ENCODE measurements around the gene STAB1. TPM values are rescaled to one million over a fixed set of nuclear protein-coding genes. Genes with fewer than 3 reads are reported as not detected.

Gene STAB1
- total and polyA plus RNA-seq, 10 of the 15 experiments (the other 5 are each of a cell fraction or from before 2014, with no cell fraction given): 0.46 TPM; not detected in 9

DNA sequence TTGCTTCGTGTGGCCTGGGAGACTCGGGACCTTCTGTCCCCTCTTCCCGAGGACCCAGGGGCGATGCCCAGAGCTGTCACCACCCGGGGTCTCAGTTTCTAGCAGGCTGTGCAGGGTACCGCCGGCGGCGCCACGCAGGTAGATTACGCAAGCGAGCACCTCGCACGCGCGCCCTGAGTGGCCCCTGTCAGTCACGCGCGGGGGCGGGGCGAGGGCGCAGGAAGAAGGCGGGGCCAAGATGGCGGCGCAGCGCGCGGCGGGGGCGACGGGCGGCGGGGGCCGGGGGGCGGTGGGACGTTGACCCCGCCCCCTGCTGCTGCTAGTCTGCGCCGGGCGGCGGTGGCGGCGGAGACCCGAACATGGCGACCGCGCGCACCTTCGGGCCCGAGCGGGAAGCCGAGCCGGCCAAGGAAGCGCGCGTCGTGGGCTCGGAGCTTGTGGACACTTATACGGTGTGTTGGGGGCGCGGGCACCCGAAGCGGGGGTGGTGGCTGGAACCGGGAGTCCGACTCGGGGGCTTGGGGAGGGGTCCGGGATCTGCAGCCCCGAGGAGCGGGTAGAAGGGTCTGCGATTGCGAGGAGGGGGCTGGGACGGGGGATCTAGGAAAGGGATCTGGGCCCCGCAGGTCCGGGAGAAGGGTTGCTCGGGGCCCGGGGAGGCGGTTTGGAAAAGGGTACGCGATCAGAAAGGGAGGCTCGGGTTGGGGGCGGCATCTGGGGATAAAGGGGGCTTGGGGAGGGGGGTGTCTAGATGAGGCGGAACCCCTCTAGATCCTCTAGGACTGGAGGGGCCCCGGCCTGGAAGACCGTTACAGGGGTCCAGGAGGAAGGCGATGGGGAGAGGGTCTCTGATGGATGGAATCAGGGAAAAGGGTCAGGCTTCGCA, 39.6 kb upstream of the STAB1 start, which contains the start of gene NISCH:
NISCH (plus strand) TSS at position 322 of the 886 bp plus-strand sequence; CDS start at position 360, 38 bp downstream.
- Histone ChIP-seq H4K20me1 (ENCODE audit: control insufficient read depth, insufficient read depth) (no peaks in the 10 kb centered on the region), H3K79me2 (ENCODE audit: control insufficient read depth, insufficient read depth, low read length) (peaks cover 26% of the 10 kb centered on the region), H3K27ac (ENCODE audit: control insufficient read depth, insufficient read depth) (peak within 1 kb of the TSS; percentile 84), H3K4me3 (peak within 1 kb of the TSS; percentile 88), H3K4me1 (ENCODE audit: control insufficient read depth, insufficient read depth, low read length) (peaks cover 36% of the 10 kb centered on the region), H2AFZ (ENCODE audit: control insufficient read depth, low read depth, low read length) (peak within 1 kb of the TSS; percentile 98), H3K27me3 (replicated peaks in 1 of 2; ENCODE audit: control insufficient read depth in 2 of 2, insufficient read depth in 2 of 2, low read length in 1 of 2) (no peaks in the 10 kb centered on the region), H3K9ac (ENCODE audit: control insufficient read depth, insufficient read depth, low read length) (peak within 1 kb of the TSS; percentile 93), H3K4me2 (ENCODE audit: control insufficient read depth, insufficient read depth) (peak within 1 kb of the TSS; percentile 98), H3K9me3 (replicated peaks; ENCODE audit: control insufficient read depth, insufficient read depth, low read length) (no peaks in the 10 kb centered on the region), H3K36me3 (ENCODE audit: control insufficient read depth in 2 of 2, insufficient read depth in 2 of 2, low read length in 1 of 2) (peaks cover 0 to 10% of the 10 kb centered on the region in 2 experiments; a peak in 3 of 4 replicates)
- SMC1A ChIA-PET (ENCODE audit: uncharacterized antibody, unreplicated experiment): interaction anchor here (1.1 kb wide), 1 partner anchor 43 kb away, joined by 3 read pairs; no protein-coding TSS in a partner anchor
- POLR2A ChIA-PET: no interaction called here
- intact Hi-C loops (cut with micrococcal nuclease; ENCODE audit: unreplicated experiment): loop anchor here (5.0 to 10.0 kb wide), 2 partner anchors 82 to 229 kb away; partner anchors contain the start of genes GNL3, PBRM1 and UQCC5
- peak; percentile 90 for ATAC-seq
- RAD21 ChIA-PET (ENCODE audit: unreplicated experiment): interaction anchor here (0.6 kb wide), 1 partner anchor 41 kb away, joined by 3 read pairs; no protein-coding TSS in a partner anchor
- 7% methylated on average over 24 of the region's 86 CpGs for WGBS (ENCODE audit: insufficient coverage, insufficient replicate concordance, low lambda C conversion rate, missing lambda C conversion rate)
- DNase-seq (ENCODE audit: low read depth, low spot score): peak; percentile 30
- CTCF ChIA-PET: interaction anchor here (0.5 kb wide), 1 partner anchor 43 kb away, joined by 5 read pairs; no protein-coding TSS in a partner anchor
- FAIRE-seq: peak; percentile 83
- BruUV-seq (replicated peaks): no TSS peak
- in situ Hi-C loops (cut with MboI): no loop called here
- TF ChIP-seq CBX3 (IDR thresholded peaks at IDR 0.05; ENCODE audit: borderline replicate concordance, low read depth): no peak
- TF ChIP-seq ATF7 (IDR thresholded peaks at IDR 0.05; ENCODE audit: low read depth): peak; percentile 61; the same call in 1 of the 2 replicates
- TF ChIP-seq SUPT20H (IDR thresholded peaks at IDR 0.05; ENCODE audit: borderline replicate concordance, control insufficient read depth, low read depth, low read length): no peak
- no peak for TF ChIP-seq E2F4 (IDR thresholded peaks at IDR 0.05; ENCODE audit: low read depth, low read length)
- no peak for TF ChIP-seq SMARCA5 (IDR thresholded peaks at IDR 0.05)
- TF ChIP-seq DPF2 (IDR thresholded peaks at IDR 0.05): peak; percentile 84
- no peak for TF ChIP-seq HCFC1 (IDR thresholded peaks at IDR 0.05; ENCODE audit: low read length)
- TF ChIP-seq, protein P1, sequence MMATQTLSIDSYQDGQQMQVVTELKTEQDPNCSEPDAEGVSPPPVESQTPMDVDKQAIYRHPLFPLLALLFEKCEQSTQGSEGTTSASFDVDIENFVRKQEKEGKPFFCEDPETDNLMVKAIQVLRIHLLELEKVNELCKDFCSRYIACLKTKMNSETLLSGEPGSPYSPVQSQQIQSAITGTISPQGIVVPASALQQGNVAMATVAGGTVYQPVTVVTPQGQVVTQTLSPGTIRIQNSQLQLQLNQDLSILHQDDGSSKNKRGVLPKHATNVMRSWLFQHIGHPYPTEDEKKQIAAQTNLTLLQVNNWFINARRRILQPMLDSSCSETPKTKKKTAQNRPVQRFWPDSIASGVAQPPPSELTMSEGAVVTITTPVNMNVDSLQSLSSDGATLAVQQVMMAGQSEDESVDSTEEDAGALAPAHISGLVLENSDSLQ (IDR thresholded peaks at IDR 0.05): peak; percentile 97
- TF ChIP-seq ZSCAN29 (IDR thresholded peaks at IDR 0.05): no peak
- TF ChIP-seq CBFB (IDR thresholded peaks at IDR 0.05; ENCODE audit: low read depth): peak; percentile 32; the same call in 1 of the 2 replicates
- no peak for TF ChIP-seq ZNF274 (IDR thresholded peaks at IDR 0.05; ENCODE audit: insufficient read depth, insufficient read length)
- peak; percentile 55; the same call in 1 of the 2 replicates for TF ChIP-seq TAF1 (IDR thresholded peaks at IDR 0.05; ENCODE audit: borderline replicate concordance, low read depth, low read length)
- TF ChIP-seq, protein P2, sequence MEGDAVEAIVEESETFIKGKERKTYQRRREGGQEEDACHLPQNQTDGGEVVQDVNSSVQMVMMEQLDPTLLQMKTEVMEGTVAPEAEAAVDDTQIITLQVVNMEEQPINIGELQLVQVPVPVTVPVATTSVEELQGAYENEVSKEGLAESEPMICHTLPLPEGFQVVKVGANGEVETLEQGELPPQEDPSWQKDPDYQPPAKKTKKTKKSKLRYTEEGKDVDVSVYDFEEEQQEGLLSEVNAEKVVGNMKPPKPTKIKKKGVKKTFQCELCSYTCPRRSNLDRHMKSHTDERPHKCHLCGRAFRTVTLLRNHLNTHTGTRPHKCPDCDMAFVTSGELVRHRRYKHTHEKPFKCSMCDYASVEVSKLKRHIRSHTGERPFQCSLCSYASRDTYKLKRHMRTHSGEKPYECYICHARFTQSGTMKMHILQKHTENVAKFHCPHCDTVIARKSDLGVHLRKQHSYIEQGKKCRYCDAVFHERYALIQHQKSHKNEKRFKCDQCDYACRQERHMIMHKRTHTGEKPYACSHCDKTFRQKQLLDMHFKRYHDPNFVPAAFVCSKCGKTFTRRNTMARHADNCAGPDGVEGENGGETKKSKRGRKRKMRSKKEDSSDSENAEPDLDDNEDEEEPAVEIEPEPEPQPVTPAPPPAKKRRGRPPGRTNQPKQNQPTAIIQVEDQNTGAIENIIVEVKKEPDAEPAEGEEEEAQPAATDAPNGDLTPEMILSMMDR (IDR thresholded peaks at IDR 0.05 in 2 of 3, conservative IDR thresholded peaks at IDR 0.05 in 1 of 3; ENCODE audit: control insufficient read depth in 2 of 3, extremely low read depth in 1 of 3, insufficient read depth in 1 of 3, low read depth in 3 of 3, low read length in 3 of 3): no peak
- peak; percentile 10 to 91 for TF ChIP-seq EGR1 (IDR thresholded peaks at IDR 0.05; ENCODE audit: borderline replicate concordance in 1 of 2, low read depth in 2 of 2, low read length in 2 of 2)
- no peak for TF ChIP-seq MAX (IDR thresholded peaks at IDR 0.05; ENCODE audit: low read depth, low read length)
- TF ChIP-seq, protein P3, sequence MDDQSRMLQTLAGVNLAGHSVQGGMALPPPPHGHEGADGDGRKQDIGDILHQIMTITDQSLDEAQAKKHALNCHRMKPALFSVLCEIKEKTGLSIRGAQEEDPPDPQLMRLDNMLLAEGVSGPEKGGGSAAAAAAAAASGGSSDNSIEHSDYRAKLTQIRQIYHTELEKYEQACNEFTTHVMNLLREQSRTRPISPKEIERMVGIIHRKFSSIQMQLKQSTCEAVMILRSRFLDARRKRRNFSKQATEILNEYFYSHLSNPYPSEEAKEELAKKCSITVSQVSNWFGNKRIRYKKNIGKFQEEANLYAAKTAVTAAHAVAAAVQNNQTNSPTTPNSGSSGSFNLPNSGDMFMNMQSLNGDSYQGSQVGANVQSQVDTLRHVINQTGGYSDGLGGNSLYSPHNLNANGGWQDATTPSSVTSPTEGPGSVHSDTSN (IDR thresholded peaks at IDR 0.05; ENCODE audit: insufficient replicate concordance, low read depth, low read length): peak; percentile 94
- TF ChIP-seq NFIC (IDR thresholded peaks at IDR 0.05; ENCODE audit: low read depth, low read length): no peak
- TF ChIP-seq NR2C1 (IDR thresholded peaks at IDR 0.05): no peak

All from GM12878 (cell line).